Activated T-cell treated with anti-CD3 and anti-CD28 coated beads, Interleukin-2, amount 50 U/mL, for 4 hours (primary cell): Measurements from ENCODE around the gene MPND. TPM values are rescaled to one million over a fixed set of nuclear protein-coding genes. Genes with fewer than 3 reads are reported as not detected.
"Not testable (repeated sequence)": the region's sequence is repeated elsewhere in the genome, so short reads cannot be mapped to it uniquely, and the experiment has no call there.

Experiments used
- ATAC-seq, 2 donors: fragments of 200-7000 bp; cut with Tn5 transposase; one replicate each; pipeline ENCODE4 v1.10.0; 2021
- DNase-seq: peaks from one replicate; pipeline ENCODE4 v3.0.0-alpha.2; 2020
- H3K27me3 Mint-ChIP-seq: one replicate; pipeline ENCODE4 v1.8.0; 2021; ENCODE audit warnings: low read depth, mixed read lengths
- H3K36me3 Mint-ChIP-seq: one replicate; pipeline ENCODE4 v1.8.0; 2022; ENCODE audit warnings: mixed read lengths; ENCODE audit not compliant: insufficient read depth
- H3K4me1 Mint-ChIP-seq: one replicate; pipeline ENCODE4 v1.8.0; 2021; ENCODE audit warnings: low read depth, mixed read lengths
- H3K4me3 Mint-ChIP-seq: one replicate; pipeline ENCODE4 v1.8.0; 2021; ENCODE audit warnings: mild to moderate bottlenecking, moderate library complexity, mixed read lengths
- H3K9me3 Mint-ChIP-seq: one replicate; pipeline ENCODE4 v1.8.0; 2021; ENCODE audit warnings: mixed read lengths
- total RNA-seq, 3 donors: library from RNA; stranded (reverse); gene quantifications; one replicate each; pipeline ENCODE4 v1.2.1, GENCODE V29; 2021

MPND gene
- total RNA-seq, 3 donors from 2014 or later, result 16.0 to 18.6 (median 18.1) TPM

DNA sequence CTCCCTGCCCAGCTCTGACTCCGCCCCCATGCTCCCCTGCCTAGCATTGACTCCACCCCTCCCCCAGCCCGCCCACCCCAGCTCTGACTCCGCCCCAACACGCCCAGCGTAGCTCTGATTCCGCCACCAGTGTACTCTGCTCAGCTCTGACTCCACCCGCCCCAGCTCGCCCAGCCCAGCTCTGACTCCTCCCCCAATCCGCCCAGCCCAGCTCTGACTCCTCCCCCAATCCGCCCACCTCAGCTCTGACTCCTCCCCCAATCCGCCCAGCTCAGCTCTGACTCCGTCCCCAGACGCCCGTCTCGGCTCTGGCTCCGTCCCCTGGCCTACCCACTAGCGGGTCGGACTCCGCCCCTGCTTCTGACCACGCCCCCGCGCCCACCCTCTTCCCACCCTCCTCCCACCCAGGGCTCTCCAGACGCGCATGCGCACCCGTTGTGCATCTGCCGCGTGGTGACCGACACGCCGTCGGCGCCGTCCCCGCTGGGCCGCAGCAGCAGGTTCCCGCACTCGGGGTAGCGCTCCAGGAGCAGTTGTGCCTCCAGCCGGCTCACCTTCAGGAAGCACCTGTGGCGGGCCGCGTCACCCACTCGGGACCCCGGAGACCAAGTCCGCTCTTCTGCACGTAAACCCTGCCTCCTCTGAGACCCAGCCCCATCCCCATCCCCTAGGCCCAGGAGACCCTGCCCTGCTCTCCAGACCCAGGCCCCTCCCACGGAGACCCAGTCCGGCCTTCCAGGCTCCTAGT lies 14.9 kb upstream of the MPND start:
- ATAC-seq, result peak; percentile 86 to 90
- H3K9me3 Mint-ChIP-seq, result no peaks in the 10 kb centered on the region
- peak; percentile 98 for DNase-seq
- peaks cover 3% of the 10 kb centered on the region for H3K27me3 Mint-ChIP-seq
- peak overlapping the region; percentile 85 for H3K4me3 Mint-ChIP-seq
- no peaks in the 10 kb centered on the region for H3K36me3 Mint-ChIP-seq
- H3K4me1 Mint-ChIP-seq, result peaks cover 25% of the 10 kb centered on the region

GRCh38 chr19:4328991-4329681 lies 14.2 kb upstream of the MPND start:
- not testable (repeated sequence) for H3K27me3 Mint-ChIP-seq, ATAC-seq, H3K36me3 Mint-ChIP-seq, H3K9me3 Mint-ChIP-seq
- Mint-ChIP-seq H3K4me1 (peaks cover 25% of the 10 kb centered on the region), H3K4me3 (peak overlapping the region; percentile 85)
- DNase-seq, result peak; percentile 42

DNA sequence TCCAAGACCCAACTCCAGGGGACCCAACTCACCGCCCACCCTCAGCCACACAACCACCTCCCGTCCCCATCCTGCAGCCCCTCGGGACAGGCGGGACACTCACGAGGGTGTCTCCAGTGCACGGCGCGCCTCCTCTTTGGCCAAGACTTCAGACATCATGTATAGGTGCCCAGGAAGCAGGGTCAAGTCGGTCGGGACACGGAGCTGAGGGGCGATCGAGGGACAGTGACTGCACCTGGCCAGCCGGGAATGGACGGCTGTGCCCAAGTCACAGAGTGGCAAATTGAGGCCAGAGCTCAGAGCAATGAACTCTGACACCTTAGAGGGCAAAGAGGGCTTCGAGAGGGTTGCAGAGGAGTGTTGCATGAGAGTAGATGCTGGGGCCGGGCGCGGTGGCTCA lies 13.5 kb upstream of the MPND start:
- peaks cover 25% of the 10 kb centered on the region for H3K4me1 Mint-ChIP-seq
- no peaks in the 10 kb centered on the region for H3K9me3 Mint-ChIP-seq
- H3K4me3 Mint-ChIP-seq, result peak overlapping the region; percentile 55
- H3K27me3 Mint-ChIP-seq, result peaks cover 3% of the 10 kb centered on the region
- ATAC-seq (no peak), DNase-seq (no peak)
- no peaks in the 10 kb centered on the region for H3K36me3 Mint-ChIP-seq

GRCh38 chr19:4334929-4335570 lies 8.3 kb upstream of the MPND start:
- Mint-ChIP-seq H3K27me3 (no peaks in the 10 kb centered on the region), H3K4me1 (peaks cover 13% of the 10 kb centered on the region), H3K36me3 (no peaks in the 10 kb centered on the region), H3K4me3 (no peak overlapping the region), H3K9me3 (no peaks in the 10 kb centered on the region)
- no peak for ATAC-seq
- DNase-seq, result no peak

DNA sequence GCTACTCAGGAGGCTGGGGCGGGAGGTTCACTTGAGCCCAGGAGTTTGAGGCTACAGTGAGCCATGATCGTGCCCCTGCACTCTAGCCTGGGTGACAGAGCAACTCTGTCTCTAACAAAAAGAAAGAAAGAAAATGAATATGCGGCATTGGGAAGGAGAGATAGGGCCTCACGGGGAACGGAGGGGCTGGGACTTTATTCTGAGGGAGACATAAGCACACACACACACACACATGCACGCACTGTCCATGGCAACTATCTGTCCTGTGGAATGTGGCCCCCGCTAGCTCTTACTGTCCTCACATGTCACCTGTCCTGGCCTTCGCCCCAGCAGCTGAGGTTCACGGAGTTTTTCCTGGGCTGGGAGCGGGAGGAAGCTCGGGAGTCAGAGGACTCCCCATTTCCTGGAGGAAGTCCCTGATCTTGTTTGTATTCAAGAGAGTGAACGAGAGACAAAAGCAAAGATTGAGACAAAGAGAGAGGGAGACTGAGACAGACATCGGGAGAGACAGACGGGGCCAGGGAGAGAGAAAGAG lies 5.4 kb upstream of the MPND start:
- H3K27me3 Mint-ChIP-seq, result no peaks in the 10 kb centered on the region
- H3K4me3 Mint-ChIP-seq, result peak overlapping the region; percentile 84
- no peak for DNase-seq
- no peak for ATAC-seq
- no peaks in the 10 kb centered on the region for H3K9me3 Mint-ChIP-seq
- no peaks in the 10 kb centered on the region for H3K36me3 Mint-ChIP-seq
- H3K4me1 Mint-ChIP-seq, result peaks cover 16% of the 10 kb centered on the region

GRCh38 chr19:4338441-4339355 lies 4.7 kb upstream of the MPND start, which contains the start of gene STAP2:
STAP2 (minus strand) TSS chr19:4338827; CDS start chr19:4338753, 74 bp downstream.
- H3K36me3 Mint-ChIP-seq, result no peaks in the 10 kb centered on the region
- ATAC-seq, result no peak
- peak within 1 kb of the TSS; percentile 84 for H3K4me3 Mint-ChIP-seq
- no peaks in the 10 kb centered on the region for H3K9me3 Mint-ChIP-seq
- H3K4me1 Mint-ChIP-seq, result peaks cover 19% of the 10 kb centered on the region
- no peaks in the 10 kb centered on the region for H3K27me3 Mint-ChIP-seq
- DNase-seq, result peak; percentile 25

DNA sequence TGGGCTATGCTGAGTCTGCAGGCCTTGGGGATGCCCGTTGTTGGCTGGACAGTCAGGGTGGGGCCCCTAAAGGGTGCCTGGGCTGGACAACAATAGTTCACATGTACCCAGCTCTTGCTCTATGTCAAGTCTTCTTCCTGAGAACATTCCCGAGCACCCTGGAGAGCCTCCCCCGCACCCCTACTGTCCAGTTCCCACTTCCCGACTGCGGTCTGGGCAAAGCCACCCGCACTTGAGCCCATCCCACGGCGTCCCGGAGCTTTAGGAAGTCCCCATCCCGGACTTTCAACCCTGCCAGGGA lies 1.1 kb upstream of the MPND start:
- DNase-seq, result no peak
- Mint-ChIP-seq H3K27me3 (no peaks in the 10 kb centered on the region), H3K4me3 (peak overlapping the region; percentile 89), H3K36me3 (peaks cover 7% of the 10 kb centered on the region), H3K9me3 (no peaks in the 10 kb centered on the region), H3K4me1 (peaks cover 30% of the 10 kb centered on the region)
- no peak for ATAC-seq

DNA sequence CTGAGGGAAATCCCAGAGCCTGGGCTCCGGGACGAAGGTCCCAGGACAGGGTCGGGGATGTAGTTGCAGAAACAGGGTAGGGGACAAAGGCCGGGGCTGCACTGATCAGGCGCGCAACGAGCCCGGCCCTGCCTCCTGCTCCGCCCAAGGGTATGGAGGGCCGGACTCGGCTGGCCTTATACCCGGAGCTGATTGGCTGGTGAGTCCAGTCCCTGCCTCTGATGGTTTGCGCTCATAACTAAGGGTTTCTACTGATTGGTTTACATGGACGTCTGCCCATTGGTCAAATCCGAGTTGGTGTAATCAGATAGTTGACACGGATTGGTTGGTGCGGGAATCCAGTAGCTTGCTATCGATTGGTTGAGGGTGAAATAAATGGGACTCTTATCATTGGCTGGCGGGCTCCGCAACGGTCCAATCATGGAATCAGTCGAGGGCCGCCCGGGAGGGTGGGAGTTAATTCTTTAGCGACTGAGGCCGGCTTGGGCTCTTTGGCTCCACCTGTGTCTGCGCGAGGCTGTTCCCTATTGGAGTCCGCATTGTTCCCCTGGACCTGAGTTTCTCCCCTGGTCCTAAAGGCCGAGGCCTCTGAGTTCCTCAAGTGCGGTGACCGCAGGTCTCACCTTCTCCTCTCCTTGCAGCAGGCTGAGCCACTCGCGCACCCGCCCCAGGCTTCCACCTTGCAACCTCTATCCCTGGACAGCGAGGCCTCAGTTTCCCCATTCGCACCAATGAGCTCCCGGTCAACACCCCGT lies 570 bp upstream of the MPND start:
- DNase-seq (peak; percentile 82), ATAC-seq (peak; percentile 86 to 87)
- no peaks in the 10 kb centered on the region for H3K27me3 Mint-ChIP-seq
- no peaks in the 10 kb centered on the region for H3K9me3 Mint-ChIP-seq
- H3K36me3 Mint-ChIP-seq, result peaks cover 9% of the 10 kb centered on the region
- H3K4me1 Mint-ChIP-seq, result peaks cover 29% of the 10 kb centered on the region
- peak overlapping the region; percentile 89 for H3K4me3 Mint-ChIP-seq

GRCh38 chr19:4345342-4346019 lies 2.1 kb downstream of the MPND start:
- H3K4me3 Mint-ChIP-seq, result peak overlapping the region; percentile 56
- no peak for ATAC-seq
- no peaks in the 10 kb centered on the region for H3K9me3 Mint-ChIP-seq
- no peaks in the 10 kb centered on the region for H3K27me3 Mint-ChIP-seq
- H3K4me1 Mint-ChIP-seq, result peaks cover 17% of the 10 kb centered on the region
- no peak for DNase-seq
- H3K36me3 Mint-ChIP-seq, result peaks cover 9% of the 10 kb centered on the region

DNA sequence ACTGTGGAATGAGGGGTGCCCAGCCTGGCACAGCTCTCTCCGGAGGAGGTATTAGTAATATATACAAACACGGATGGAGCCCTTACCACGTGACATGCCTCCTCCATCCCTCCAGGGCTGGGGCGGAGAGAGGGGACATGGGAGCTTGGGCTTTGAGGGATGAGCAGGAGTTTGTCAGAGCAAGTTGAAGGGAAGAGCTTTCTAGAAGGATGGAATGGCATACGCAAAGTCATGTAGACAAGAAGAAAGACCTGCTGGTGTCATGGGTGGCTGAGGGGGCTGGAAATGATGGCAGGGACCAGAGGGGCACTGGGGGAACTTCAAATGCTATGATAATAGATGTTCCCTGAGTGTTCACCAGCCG lies 2.6 kb downstream of the MPND start:
- H3K36me3 Mint-ChIP-seq, result peaks cover 10% of the 10 kb centered on the region

GRCh38 chr19:4347521-4347920 lies 4.2 kb downstream of the MPND start:
- ATAC-seq (no peak), DNase-seq (no peak)
- Mint-ChIP-seq H3K4me1 (peaks cover 14% of the 10 kb centered on the region), H3K4me3 (no peak overlapping the region), H3K27me3 (no peaks in the 10 kb centered on the region), H3K9me3 (no peaks in the 10 kb centered on the region), H3K36me3 (peaks cover 10% of the 10 kb centered on the region)

More for the DNA sequence above, 2.6 kb downstream of the MPND start:
- Mint-ChIP-seq H3K27me3 (no peaks in the 10 kb centered on the region), H3K9me3 (no peaks in the 10 kb centered on the region), H3K4me1 (peaks cover 17% of the 10 kb centered on the region), H3K4me3 (no peak overlapping the region)
- no peak for ATAC-seq
- DNase-seq, result no peak

DNA sequence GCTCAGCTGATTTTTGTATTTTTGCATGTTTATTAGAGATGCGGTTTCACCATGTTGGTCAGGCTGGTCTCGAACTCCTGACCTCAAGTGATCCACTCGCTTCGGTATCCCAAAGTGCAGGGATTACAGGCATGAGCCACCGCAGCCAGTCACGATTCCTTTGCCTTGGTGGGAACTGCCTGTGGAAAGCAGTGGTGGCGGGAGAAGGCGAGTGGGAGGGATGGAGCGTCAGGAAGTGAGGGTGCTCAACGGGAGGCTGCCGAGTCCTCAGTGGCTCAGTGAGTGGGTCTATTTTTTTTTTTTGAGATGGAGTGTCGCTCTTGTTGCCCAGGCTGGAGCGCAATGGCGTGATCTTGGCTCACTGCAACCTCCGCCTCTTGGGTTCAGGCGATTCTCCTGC lies 5.9 kb downstream of the MPND start:
- H3K36me3 Mint-ChIP-seq, result peaks cover 10% of the 10 kb centered on the region

DNA sequence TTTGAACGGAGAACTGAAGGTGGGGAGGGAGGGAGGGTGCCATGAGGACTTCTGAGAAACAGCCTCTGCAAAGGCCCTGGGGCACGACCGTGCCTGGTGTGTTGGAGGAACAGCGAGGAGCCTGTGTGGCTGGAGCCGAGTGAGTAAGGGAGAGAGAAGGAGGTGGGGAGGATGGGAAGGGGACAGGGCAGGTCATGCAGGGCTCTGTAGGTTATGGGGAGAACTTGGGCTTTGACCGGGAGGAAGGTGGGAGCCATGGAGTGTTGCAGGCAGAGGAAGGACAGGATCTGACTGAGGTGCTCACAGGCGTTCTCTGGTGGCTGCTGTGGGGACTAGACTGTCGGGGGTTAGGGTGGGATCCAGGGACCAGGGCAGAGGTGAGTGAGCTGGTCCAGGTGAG lies 6.7 kb downstream of the MPND start:
- DNase-seq, result no peak
- H3K4me1 Mint-ChIP-seq, result peaks cover 6% of the 10 kb centered on the region
- no peaks in the 10 kb centered on the region for H3K27me3 Mint-ChIP-seq

More for the DNA sequence above, 5.9 kb downstream of the MPND start:
- H3K9me3 Mint-ChIP-seq, DNase-seq, H3K27me3 Mint-ChIP-seq, H3K4me1 Mint-ChIP-seq, H3K4me3 Mint-ChIP-seq, ATAC-seq: not testable (repeated sequence)

More for the DNA sequence above, 6.7 kb downstream of the MPND start:
- Mint-ChIP-seq H3K36me3 (peaks cover 10% of the 10 kb centered on the region), H3K9me3 (no peaks in the 10 kb centered on the region), H3K4me3 (no peak overlapping the region)
- ATAC-seq, result no peak
